HG02763 (cell line): ENCODE data around the gene UNC5B.
"Not testable (repeated sequence)": the region's sequence is repeated elsewhere in the genome, so short reads cannot be mapped to it uniquely, and the experiment has no call there.

Source experiments
- ATAC-seq: cut with Tn5 transposase; IDR thresholded peaks from one replicate; pipeline ENCODE4 v1.9.1; 2021; ENCODE audit warnings: mild to moderate bottlenecking, moderate library complexity; ENCODE audit not compliant: unreplicated experiment

Gene UNC5B

GRCh38 chr10:71265618-71266146, 53.3 kb downstream of the UNC5B start:
- ATAC-seq: no peak

GRCh38 chr10:71266147-71266917, 54.0 kb downstream of the UNC5B start:
- ATAC-seq: no peak

DNA sequence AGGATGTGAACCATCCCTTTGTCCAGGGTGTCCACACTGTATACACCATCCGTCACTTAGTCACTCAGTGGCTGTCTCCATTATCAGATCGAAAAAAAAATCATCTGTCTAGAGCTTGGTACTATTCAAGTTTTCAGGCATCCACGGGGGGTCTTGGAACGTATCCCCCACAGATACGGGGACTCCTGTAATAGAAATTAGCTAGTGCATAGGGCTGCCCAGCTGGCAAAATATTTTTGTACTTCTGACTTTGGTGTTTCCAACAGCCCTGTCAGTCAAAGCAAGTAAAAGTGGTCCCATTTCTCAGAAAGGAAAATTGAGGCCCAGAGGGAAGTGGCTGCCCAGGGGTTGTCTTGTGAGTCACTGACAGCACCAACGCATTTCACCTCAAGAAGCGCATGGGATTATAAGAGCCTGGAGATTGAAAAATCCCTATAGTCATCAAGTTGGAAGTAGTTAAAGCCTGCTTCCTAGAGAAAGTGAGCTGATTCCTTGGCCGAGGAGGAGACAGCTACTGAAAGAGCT, 54.6 kb downstream of the UNC5B start:
- ATAC-seq: no peak

- ATAC-seq: no peak
Observed at GRCh38 chr10:71267508-71268240, 55.3 kb downstream of the UNC5B start.

GRCh38 chr10:71268247-71268691, 55.9 kb downstream of the UNC5B start:
- no peak for ATAC-seq

- no peak for ATAC-seq
Observed at GRCh38 chr10:71268758-71269157, 56.4 kb downstream of the UNC5B start.

- no peak for ATAC-seq
Observed at GRCh38 chr10:71269301-71270288, 57.2 kb downstream of the UNC5B start.

GRCh38 chr10:71270301-71271220, 58.2 kb downstream of the UNC5B start:
- ATAC-seq: no peak

DNA sequence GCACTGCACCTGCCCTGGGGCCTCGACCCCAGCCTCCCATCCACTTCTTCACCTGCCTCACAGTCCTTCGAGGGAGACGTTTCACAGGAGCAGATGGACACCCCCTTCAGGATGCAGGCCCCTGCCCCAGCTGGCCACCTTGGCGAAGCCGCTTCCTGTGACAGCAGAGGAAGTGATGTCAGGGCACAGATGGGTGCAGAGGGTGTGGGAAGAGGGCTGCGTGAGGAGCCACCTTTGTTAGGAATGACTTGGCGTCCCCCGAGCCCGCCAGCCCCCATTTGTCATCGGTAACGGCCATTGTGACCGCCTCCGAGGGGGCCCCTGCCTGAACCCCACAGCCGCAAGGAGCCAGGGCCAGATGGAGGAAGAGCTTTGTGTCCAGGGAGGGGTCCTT, 59.3 kb downstream of the UNC5B start:
- ATAC-seq: no peak

GRCh38 chr10:71272056-71272771, 59.8 kb downstream of the UNC5B start:
- no peak for ATAC-seq

DNA sequence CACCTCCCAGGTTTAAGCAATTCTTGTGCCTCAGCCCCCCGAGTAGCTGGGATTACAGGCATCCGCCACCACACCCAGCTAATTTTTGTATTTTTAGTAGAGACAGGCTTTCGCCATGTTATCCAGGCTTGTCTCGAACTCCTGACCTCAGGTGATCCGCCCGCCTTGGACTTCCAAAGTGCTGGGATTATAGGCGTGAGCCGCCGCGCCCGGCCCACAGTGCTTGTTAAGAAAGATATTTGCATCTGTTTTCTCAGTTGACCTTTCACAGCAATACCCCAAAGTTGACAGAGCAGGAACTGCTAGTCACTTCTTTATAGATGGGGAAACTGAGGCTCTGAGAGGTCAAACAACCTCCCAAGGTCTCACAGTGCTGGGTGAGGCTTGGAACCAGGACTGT, 60.6 kb downstream of the UNC5B start:
- ATAC-seq: not testable (repeated sequence)

DNA sequence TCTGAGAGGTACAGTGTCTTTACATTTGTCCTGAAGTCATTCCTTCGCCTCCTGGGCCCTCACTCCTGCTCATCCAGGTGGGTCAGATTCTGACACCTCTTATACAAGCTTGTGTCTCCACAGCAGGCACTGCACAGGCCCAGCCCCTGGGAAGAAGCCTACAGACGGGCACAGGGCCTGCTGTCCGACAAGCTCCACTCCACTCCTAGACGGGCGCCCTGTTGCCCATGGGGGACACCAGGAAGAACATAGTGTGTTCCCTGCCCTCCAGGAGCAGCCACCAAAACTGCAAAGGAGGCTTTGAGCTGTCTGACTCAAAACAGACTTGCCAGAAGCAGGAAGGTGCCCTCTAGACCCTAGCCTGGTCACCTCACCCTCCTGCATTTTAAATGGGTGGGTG, 61.1 kb downstream of the UNC5B start:
- no peak for ATAC-seq

DNA sequence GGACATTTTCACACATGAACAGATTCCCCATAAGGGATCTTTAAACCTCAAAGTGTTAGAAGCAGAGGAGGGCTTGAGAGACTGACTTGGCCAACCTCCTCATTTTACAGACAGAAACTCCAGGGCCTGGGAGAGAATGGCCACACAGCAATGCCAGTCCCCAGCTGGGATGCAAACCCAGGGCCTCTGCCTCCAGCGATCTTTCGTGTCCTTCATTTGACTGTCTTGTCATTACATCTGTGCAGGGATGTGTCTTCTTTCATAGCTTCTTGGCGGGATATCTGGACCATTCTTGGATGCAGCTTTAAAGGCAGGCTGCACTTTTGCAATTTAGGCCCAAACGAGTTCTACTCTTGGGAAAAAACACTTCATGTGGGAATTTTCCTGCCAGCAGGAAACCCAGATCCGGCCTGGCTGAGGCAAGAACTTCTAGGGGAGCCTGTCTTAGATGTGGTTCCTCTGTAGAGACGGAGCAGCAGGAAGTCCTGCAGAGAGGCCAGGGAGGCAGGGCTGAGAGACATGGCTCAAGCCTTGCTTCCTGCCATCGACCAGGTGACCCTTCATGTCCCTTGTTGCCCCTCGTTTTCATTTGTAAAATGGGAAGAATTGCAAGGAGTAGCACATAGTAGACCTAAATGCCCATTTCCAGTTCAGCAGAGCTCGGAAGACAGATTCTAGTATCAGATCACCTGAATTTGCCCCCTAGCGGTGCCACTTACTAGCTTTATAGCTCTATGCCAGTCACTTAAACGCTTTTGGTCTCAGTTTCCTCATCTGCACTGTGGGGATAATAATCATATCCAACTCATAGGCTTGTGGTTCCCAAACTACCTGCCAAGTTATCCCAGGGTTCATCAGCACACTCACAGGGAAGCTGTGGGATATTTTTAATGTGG, 62.8 kb downstream of the UNC5B start:
- ATAC-seq: no peak

DNA sequence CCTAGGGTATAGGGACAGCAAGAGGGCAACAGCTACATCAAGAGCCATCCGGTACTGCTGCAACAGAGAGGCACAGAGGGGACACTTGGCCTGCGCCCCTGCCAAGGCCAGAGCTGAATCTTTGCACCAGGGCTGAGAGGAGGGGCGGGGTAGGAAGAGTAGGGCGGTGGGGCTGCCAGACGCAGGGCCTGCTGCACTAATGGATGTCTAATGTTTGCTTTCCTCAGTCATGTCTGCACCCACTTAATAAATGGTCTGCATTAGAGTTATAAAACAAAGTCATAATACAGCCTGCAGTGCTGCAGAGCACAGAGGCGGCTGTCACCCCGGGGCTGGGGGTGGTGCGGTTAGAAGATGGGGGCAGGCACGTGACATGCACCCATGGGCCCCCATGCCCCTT, 64.5 kb downstream of the UNC5B start:
- no peak for ATAC-seq

- ATAC-seq: no peak
Observed at GRCh38 chr10:71277914-71278665, 65.7 kb downstream of the UNC5B start.

GRCh38 chr10:71278691-71279588, 66.6 kb downstream of the UNC5B start:
- no peak for ATAC-seq
